ENCODE data around the gene USP48. TPM values are rescaled to one million over a fixed set of nuclear protein-coding genes. Genes with fewer than 3 reads are reported as not detected.
A peak's percentile ranks its signal among the peaks of the same experiment; 100 is the strongest.

Gene USP48
- total and polyA plus RNA-seq, 2 of the 13 experiments (the other 11 are each of a cell fraction or from before 2014, with no cell fraction given): 30.4 to 30.7 TPM

DNA sequence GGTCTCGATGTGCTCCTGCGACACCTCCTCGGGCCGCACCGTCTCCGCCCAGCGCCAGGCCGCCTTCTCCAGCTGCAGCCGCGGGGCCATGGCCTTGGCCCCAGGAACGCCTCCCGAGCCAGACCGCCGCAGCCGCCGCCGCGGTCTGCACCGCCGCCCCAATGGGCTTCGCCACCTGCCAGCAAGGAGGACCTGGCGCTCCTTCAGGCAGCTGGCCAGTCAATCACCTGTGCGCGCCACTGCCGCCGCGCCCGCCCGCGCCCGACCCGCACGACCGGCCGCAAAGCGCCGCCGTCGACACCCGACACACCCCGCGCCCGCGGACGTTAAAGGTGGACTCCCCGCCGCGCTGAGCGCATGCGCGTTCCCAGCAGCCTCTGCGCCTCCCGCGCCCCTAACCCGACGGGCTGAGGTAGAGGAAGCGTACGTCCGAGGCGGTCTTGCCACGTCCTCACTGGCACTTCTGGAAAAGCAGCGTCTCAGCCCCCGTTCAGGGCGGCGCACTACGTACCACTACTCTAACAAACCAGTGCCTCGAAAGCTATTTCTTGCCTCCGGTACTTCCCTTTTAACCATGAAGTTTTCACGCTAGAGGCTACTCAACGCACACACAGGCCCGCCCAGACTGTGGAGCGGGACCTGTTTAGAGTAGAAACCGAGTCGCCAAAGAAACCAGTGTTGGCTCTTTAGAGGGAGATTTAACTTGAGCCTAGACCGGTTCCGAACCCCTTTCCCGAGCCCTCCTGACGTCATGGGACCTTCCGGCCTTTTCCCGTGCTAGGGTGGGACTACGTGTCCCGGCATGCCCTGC lies at the start of gene USP48 (continued):
- TF ChIP-seq, protein P1, sequence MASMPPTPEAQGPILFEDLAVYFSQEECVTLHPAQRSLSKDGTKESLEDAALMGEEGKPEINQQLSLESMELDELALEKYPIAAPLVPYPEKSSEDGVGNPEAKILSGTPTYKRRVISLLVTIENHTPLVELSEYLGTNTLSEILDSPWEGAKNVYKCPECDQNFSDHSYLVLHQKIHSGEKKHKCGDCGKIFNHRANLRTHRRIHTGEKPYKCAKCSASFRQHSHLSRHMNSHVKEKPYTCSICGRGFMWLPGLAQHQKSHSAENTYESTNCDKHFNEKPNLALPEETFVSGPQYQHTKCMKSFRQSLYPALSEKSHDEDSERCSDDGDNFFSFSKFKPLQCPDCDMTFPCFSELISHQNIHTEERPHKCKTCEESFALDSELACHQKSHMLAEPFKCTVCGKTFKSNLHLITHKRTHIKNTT (CRISPR knock-in tag; IDR thresholded peaks at IDR 0.05): 0 out of 2 replicates have a peak, but pooled peaks have one; percentile 90
- no peak for TF ChIP-seq HMG20A (CRISPR knock-in tag; IDR thresholded peaks at IDR 0.05; ENCODE audit: borderline replicate concordance)
- TF ChIP-seq MEIS1 (CRISPR knock-in tag; IDR thresholded peaks at IDR 0.05; ENCODE audit: borderline replicate concordance): no peak; the same call in 1 of the 2 replicates
- TF ChIP-seq RFXANK (CRISPR knock-in tag; IDR thresholded peaks at IDR 0.05): 0 out of 2 replicates have a peak, but pooled peaks have one; percentile 11
- 0 out of 2 replicates have a peak, but pooled peaks have one; percentile 19 for TF ChIP-seq GPN1 (CRISPR knock-in tag; IDR thresholded peaks at IDR 0.05; ENCODE audit: borderline replicate concordance)
- peak; percentile 72 for TF ChIP-seq ZNF230 (CRISPR knock-in tag; IDR thresholded peaks at IDR 0.05)
- TF ChIP-seq PAX8 (CRISPR knock-in tag; IDR thresholded peaks at IDR 0.05; ENCODE audit: borderline replicate concordance): 0 out of 2 replicates have a peak, but pooled peaks have one; percentile 76
- no peak; the same call in none of the 2 replicates for TF ChIP-seq FOXA3 (CRISPR knock-in tag; IDR thresholded peaks at IDR 0.05)
- TF ChIP-seq IRX3 (CRISPR knock-in tag; IDR thresholded peaks at IDR 0.05; ENCODE audit: borderline replicate concordance, low read depth): peak; percentile 38; the same call in 1 of the 2 replicates
- no peak; the same call in 1 of the 2 replicates for TF ChIP-seq ZNF263 (CRISPR knock-in tag; IDR thresholded peaks at IDR 0.05)
- TF ChIP-seq RARG (CRISPR knock-in tag; IDR thresholded peaks at IDR 0.05; ENCODE audit: low read depth): no peak
- TF ChIP-seq ATRX (CRISPR knock-in tag; IDR thresholded peaks at IDR 0.05; ENCODE audit: borderline replicate concordance): no peak; the same call in 1 of the 2 replicates
- peak; percentile 97 for TF ChIP-seq CREB1 (IDR thresholded peaks at IDR 0.05)
- peak; percentile 98 for TF ChIP-seq CREB1 (CRISPR knock-in tag; IDR thresholded peaks at IDR 0.05)
- TF ChIP-seq ZNF720 (CRISPR knock-in tag; IDR thresholded peaks at IDR 0.05): no peak
- TF ChIP-seq, protein P2, sequence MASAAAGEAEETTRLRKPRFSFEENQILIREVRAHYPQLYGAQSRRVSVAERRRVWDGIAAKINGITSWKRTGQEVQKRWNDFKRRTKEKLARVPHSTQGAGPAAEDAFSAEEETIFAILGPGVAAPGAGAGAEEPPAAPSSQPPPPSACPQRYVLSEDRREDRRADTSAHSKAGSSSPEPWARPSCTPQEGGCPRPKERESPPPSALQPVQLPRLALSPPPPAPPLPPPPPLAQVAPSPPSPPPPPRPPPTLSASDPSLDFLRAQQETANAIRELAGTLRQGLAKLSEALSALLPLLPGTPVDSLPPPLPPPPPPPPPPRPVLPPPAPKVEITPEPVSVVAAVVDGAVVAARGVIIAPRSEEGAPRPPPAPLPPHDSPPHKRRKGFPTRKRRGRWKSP (CRISPR knock-in tag; IDR thresholded peaks at IDR 0.05): peak; percentile 68
- TF ChIP-seq, protein P3, sequence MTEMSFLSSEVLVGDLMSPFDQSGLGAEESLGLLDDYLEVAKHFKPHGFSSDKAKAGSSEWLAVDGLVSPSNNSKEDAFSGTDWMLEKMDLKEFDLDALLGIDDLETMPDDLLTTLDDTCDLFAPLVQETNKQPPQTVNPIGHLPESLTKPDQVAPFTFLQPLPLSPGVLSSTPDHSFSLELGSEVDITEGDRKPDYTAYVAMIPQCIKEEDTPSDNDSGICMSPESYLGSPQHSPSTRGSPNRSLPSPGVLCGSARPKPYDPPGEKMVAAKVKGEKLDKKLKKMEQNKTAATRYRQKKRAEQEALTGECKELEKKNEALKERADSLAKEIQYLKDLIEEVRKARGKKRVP (CRISPR knock-in tag; IDR thresholded peaks at IDR 0.05): no peak
- peak; percentile 77 for TF ChIP-seq AGO2 (optimal IDR thresholded peaks at IDR 0.05; ENCODE audit: low read depth, low read length)
- peak; percentile 78 for TF ChIP-seq SRSF1 (optimal IDR thresholded peaks at IDR 0.05; ENCODE audit: low read depth, low read length)
- TF ChIP-seq, protein P4, sequence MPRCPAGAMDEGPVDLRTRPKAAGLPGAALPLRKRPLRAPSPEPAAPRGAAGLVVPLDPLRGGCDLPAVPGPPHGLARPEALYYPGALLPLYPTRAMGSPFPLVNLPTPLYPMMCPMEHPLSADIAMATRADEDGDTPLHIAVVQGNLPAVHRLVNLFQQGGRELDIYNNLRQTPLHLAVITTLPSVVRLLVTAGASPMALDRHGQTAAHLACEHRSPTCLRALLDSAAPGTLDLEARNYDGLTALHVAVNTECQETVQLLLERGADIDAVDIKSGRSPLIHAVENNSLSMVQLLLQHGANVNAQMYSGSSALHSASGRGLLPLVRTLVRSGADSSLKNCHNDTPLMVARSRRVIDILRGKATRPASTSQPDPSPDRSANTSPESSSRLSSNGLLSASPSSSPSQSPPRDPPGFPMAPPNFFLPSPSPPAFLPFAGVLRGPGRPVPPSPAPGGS (CRISPR knock-in tag; IDR thresholded peaks at IDR 0.05): no peak
- TF ChIP-seq TMF1 (CRISPR knock-in tag; IDR thresholded peaks at IDR 0.05; ENCODE audit: low read depth): no peak
- peak; percentile 58 for TF ChIP-seq PHF5A (CRISPR knock-in tag; IDR thresholded peaks at IDR 0.05; ENCODE audit: low read depth, unreplicated experiment)
- TF ChIP-seq ZNF367 (CRISPR knock-in tag; IDR thresholded peaks at IDR 0.05; ENCODE audit: borderline replicate concordance): no peak
- TF ChIP-seq KDM4B (CRISPR knock-in tag; IDR thresholded peaks at IDR 0.05): no peak
- TF ChIP-seq ASH2L (IDR thresholded peaks at IDR 0.05; ENCODE audit: insufficient read length, low read depth, low read length): peak; percentile 95
